HepG2 (cell line): Measurements from ENCODE around the gene TAS2R60.
"Not testable (repeated sequence)": the region's sequence is repeated elsewhere in the genome, so short reads cannot be mapped to it uniquely, and the experiment has no call there.

Experiments used
- HDAC6 ChIP-seq: fragments of 200-600 bp; sonication (generic); IDR thresholded peaks from 2 replicates; pipeline ENCODE4 v1.7.0; 2017; ENCODE audit warnings: mild to moderate bottlenecking, antibody characterized with exemption, low read length, low read depth
- NFE2L2 ChIP-seq: fragments of 150-350 bp; IDR thresholded peaks from 2 replicates; pipeline ENCODE4 v1.6.1; 2014; ENCODE audit warnings: low read length
- SP1 ChIP-seq, 2 experiments: fragments of 450-650 bp in 1 of 2; sonication (generic) in 1 of 2; formaldehyde crosslinking in 1 of 2; IDR thresholded peaks; 2 replicates each; pipeline versions ENCODE4 v1.4.0 to v1.6.1; 2016 to 2020; ENCODE audit warnings: missing genetic modification reagents in 1 of 2
- SSRP1 ChIP-seq: IDR thresholded peaks from 2 replicates; pipeline ENCODE4 v1.6.1; 2016; ENCODE audit warnings: control low read depth
- THYN1 ChIP-seq: sonication (generic); formaldehyde crosslinking; IDR thresholded peaks from 2 replicates; pipeline ENCODE4 v1.8.1; 2023; ENCODE audit warnings: low read depth, mild to moderate bottlenecking, moderate library complexity, missing genetic modification reagents, borderline replicate concordance
- TF ChIP-seq, protein P1 (sequence below): sonication (generic); formaldehyde crosslinking; IDR thresholded peaks from 2 replicates; pipeline ENCODE4 v1.5.1; 2020; ENCODE audit warnings: mild to moderate bottlenecking, missing genetic modification reagents, moderate library complexity
- TF ChIP-seq, protein P2 (sequence below): IDR thresholded peaks from 2 replicates; pipeline ENCODE4 v1.6.1; 2012; ENCODE audit warnings: inconsistent platforms

DNA sequence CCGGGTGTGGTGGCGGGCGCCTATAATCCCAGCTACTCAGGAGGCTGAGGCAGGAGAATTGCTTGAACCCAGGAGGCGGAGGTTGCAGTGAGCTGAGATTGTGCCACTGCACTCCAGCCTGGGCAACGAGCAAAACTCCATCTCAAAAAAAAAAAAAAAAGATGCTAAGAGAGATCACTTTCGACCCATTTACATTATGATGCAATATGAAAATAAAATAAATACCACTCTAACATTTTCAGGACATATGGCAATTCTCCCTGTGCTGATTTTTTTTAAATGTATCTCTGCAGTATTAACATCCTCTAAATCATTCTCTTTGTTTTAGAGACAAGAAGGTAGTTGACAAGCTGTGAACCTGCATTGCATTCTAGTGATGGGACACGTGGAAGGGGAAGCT lies 28.0 kb upstream of the TAS2R60 start:
- TF ChIP-seq, protein P1, sequence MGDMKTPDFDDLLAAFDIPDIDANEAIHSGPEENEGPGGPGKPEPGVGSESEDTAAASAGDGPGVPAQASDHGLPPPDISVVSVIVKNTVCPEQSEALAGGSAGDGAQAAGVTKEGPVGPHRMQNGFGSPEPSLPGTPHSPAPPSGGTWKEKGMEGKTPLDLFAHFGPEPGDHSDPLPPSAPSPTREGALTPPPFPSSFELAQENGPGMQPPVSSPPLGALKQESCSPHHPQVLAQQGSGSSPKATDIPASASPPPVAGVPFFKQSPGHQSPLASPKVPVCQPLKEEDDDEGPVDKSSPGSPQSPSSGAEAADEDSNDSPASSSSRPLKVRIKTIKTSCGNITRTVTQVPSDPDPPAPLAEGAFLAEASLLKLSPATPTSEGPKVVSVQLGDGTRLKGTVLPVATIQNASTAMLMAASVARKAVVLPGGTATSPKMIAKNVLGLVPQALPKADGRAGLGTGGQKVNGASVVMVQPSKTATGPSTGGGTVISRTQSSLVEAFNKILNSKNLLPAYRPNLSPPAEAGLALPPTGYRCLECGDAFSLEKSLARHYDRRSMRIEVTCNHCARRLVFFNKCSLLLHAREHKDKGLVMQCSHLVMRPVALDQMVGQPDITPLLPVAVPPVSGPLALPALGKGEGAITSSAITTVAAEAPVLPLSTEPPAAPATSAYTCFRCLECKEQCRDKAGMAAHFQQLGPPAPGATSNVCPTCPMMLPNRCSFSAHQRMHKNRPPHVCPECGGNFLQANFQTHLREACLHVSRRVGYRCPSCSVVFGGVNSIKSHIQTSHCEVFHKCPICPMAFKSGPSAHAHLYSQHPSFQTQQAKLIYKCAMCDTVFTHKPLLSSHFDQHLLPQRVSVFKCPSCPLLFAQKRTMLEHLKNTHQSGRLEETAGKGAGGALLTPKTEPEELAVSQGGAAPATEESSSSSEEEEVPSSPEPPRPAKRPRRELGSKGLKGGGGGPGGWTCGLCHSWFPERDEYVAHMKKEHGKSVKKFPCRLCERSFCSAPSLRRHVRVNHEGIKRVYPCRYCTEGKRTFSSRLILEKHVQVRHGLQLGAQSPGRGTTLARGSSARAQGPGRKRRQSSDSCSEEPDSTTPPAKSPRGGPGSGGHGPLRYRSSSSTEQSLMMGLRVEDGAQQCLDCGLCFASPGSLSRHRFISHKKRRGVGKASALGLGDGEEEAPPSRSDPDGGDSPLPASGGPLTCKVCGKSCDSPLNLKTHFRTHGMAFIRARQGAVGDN = not testable (repeated sequence)
- TF ChIP-seq, protein P2, sequence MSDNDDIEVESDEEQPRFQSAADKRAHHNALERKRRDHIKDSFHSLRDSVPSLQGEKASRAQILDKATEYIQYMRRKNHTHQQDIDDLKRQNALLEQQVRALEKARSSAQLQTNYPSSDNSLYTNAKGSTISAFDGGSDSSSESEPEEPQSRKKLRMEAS = not testable (repeated sequence)
- not testable (repeated sequence) for TF ChIP-seq SP1 (IDR thresholded peaks at IDR 0.05); SP1 (CRISPR knock-in tag; IDR thresholded peaks at IDR 0.05); THYN1 (CRISPR knock-in tag); HDAC6; SSRP1 (CRISPR knock-in tag); NFE2L2
